HEK293 (cell line): Measurements from ENCODE around the gene EME2.

ENCODE experiments used
- BCL11B ChIP-seq: fragments of 450-650 bp; formaldehyde crosslinking; IDR thresholded peaks from 2 replicates; pipeline ENCODE4 v1.5.1; 2016; ENCODE audit warnings: low read depth, missing biosample characterization, missing genetic modification characterization
- CTCF ChIP-seq: fragments of 450-650 bp; formaldehyde crosslinking; IDR thresholded peaks from 2 replicates; pipeline ENCODE4 v1.5.1; 2016; ENCODE audit warnings: missing biosample characterization, missing genetic modification characterization
- GLIS2 ChIP-seq: fragments of 450-650 bp; formaldehyde crosslinking; IDR thresholded peaks from 2 replicates; pipeline ENCODE4 v1.5.1; 2016; ENCODE audit warnings: missing biosample characterization, missing genetic modification characterization
- KLF17 ChIP-seq: fragments of 450-650 bp; formaldehyde crosslinking; IDR thresholded peaks from 2 replicates; pipeline ENCODE4 v1.5.1; 2016; ENCODE audit warnings: missing biosample characterization, missing genetic modification characterization
- KLF8 ChIP-seq: fragments of 450-650 bp; formaldehyde crosslinking; IDR thresholded peaks from 2 replicates; pipeline ENCODE4 v1.5.1; 2016; ENCODE audit warnings: missing biosample characterization, missing genetic modification characterization
- PATZ1 ChIP-seq: fragments of 450-650 bp; formaldehyde crosslinking; IDR thresholded peaks from 2 replicates; pipeline ENCODE4 v1.5.1; 2016; ENCODE audit warnings: missing biosample characterization, missing genetic modification characterization
- SETDB1 ChIP-seq: IDR thresholded peaks from one replicate; pipeline ENCODE4 v1.6.1; 2017; ENCODE audit warnings: mild to moderate bottlenecking, low read length, moderate library complexity, mixed read lengths; ENCODE audit not compliant: insufficient read length
- SP2 ChIP-seq: fragments of 450-650 bp; formaldehyde crosslinking; IDR thresholded peaks from 2 replicates; pipeline ENCODE4 v1.5.1; 2016; ENCODE audit warnings: missing biosample characterization, missing genetic modification characterization
- WT1 ChIP-seq: fragments of 450-650 bp; formaldehyde crosslinking; IDR thresholded peaks from 2 replicates; pipeline ENCODE4 v1.5.1; 2016; ENCODE audit warnings: missing biosample characterization, missing genetic modification characterization
- ZBTB26 ChIP-seq: fragments of 450-650 bp; formaldehyde crosslinking; optimal IDR thresholded peaks from 2 replicates; pipeline ENCODE3; 2016; ENCODE audit warnings: missing biosample characterization, mild to moderate bottlenecking, missing genetic modification characterization
- ZBTB48 ChIP-seq: fragments of 450-650 bp; formaldehyde crosslinking; IDR thresholded peaks from 2 replicates; pipeline ENCODE4 v1.5.1; 2016; ENCODE audit warnings: missing biosample characterization, missing genetic modification characterization
- ZBTB8A ChIP-seq: fragments of 450-650 bp; formaldehyde crosslinking; IDR thresholded peaks from 2 replicates; pipeline ENCODE4 v1.5.1; 2016; ENCODE audit warnings: missing biosample characterization, missing genetic modification characterization
- ZEB2 ChIP-seq: fragments of 450-650 bp; formaldehyde crosslinking; IDR thresholded peaks from 2 replicates; pipeline ENCODE4 v1.5.1; 2016; ENCODE audit warnings: missing biosample characterization, missing genetic modification characterization
- ZNF146 ChIP-seq: fragments of 450-650 bp; formaldehyde crosslinking; IDR thresholded peaks from 2 replicates; pipeline ENCODE4 v1.5.1; 2016; ENCODE audit warnings: missing biosample characterization, missing genetic modification characterization
- ZNF148 ChIP-seq: fragments of 450-650 bp; formaldehyde crosslinking; IDR thresholded peaks from 2 replicates; pipeline ENCODE4 v1.5.0; 2017; ENCODE audit warnings: missing biosample characterization, missing genetic modification characterization, borderline replicate concordance
- ZNF175 ChIP-seq: fragments of 450-650 bp; formaldehyde crosslinking; IDR thresholded peaks from 2 replicates; pipeline ENCODE4 v1.5.1; 2016; ENCODE audit warnings: missing biosample characterization, missing genetic modification characterization
- ZNF2 ChIP-seq: fragments of 450-650 bp; formaldehyde crosslinking; IDR thresholded peaks from 2 replicates; pipeline ENCODE4 v1.5.1; 2016; ENCODE audit warnings: missing biosample characterization, missing genetic modification characterization
- ZNF423 ChIP-seq: fragments of 450-650 bp; formaldehyde crosslinking; IDR thresholded peaks from 2 replicates; pipeline ENCODE4 v1.5.1; 2016; ENCODE audit warnings: missing biosample characterization, missing genetic modification characterization
- ZNF449 ChIP-seq: fragments of 450-650 bp; formaldehyde crosslinking; IDR thresholded peaks from 2 replicates; pipeline ENCODE4 v1.5.1; 2017; ENCODE audit warnings: missing biosample characterization, mild to moderate bottlenecking, missing genetic modification characterization, moderate library complexity
- ZNF513 ChIP-seq: fragments of 450-650 bp; IDR thresholded peaks from 2 replicates; pipeline ENCODE4 v1.5.1; 2018; ENCODE audit warnings: missing biosample characterization, missing genetic modification characterization
- ZNF529 ChIP-seq: fragments of 450-650 bp; formaldehyde crosslinking; IDR thresholded peaks from 2 replicates; pipeline ENCODE4 v1.5.1; 2017; ENCODE audit warnings: missing genetic modification characterization, missing biosample characterization; ENCODE audit not compliant: insufficient replicate concordance
- ZNF544 ChIP-seq: fragments of 450-650 bp; formaldehyde crosslinking; IDR thresholded peaks from 2 replicates; pipeline ENCODE4 v1.5.0; 2017; ENCODE audit warnings: missing biosample characterization, missing genetic modification characterization
- ZNF561 ChIP-seq: fragments of 450-650 bp; IDR thresholded peaks from 2 replicates; pipeline ENCODE4 v1.5.1; 2018; ENCODE audit warnings: missing biosample characterization, missing genetic modification characterization, borderline replicate concordance
- ZNF585B ChIP-seq: fragments of 450-650 bp; formaldehyde crosslinking; IDR thresholded peaks from 2 replicates; pipeline ENCODE4 v1.5.1; 2016; ENCODE audit warnings: missing biosample characterization, missing genetic modification characterization
- ZNF600 ChIP-seq: fragments of 450-650 bp; formaldehyde crosslinking; IDR thresholded peaks from 2 replicates; pipeline ENCODE4 v1.5.1; 2016; ENCODE audit warnings: missing biosample characterization, missing genetic modification characterization
- ZNF677 ChIP-seq: fragments of 450-650 bp; IDR thresholded peaks from 2 replicates; pipeline ENCODE4 v1.5.0; 2018; ENCODE audit warnings: missing biosample characterization, mild to moderate bottlenecking, missing genetic modification characterization, moderate library complexity
- ZXDB ChIP-seq: fragments of 450-650 bp; formaldehyde crosslinking; IDR thresholded peaks from 2 replicates; pipeline ENCODE4 v1.5.1; 2016; ENCODE audit warnings: missing biosample characterization, missing genetic modification characterization

Gene EME2

GRCh38 chr16:1781758-1782407 is 9.3 kb downstream of the EME2 start (continued):
- TF ChIP-seq CTCF (tag by site-specific recombination) = peak; percentile 63
- TF ChIP-seq ZNF585B (tag by site-specific recombination) = no peak
- TF ChIP-seq ZNF423 (tag by site-specific recombination) = no peak
- no peak for TF ChIP-seq ZNF561
- peak; percentile 96 for TF ChIP-seq ZXDB
- no peak for TF ChIP-seq ZNF146
- no peak for TF ChIP-seq ZNF529 (tag by site-specific recombination)
- TF ChIP-seq SP2 (tag by site-specific recombination) = peak; percentile 74
- peak; percentile 90; the same call in 1 of the 2 replicates for TF ChIP-seq KLF17
- TF ChIP-seq ZNF677 (tag by site-specific recombination) = peak; percentile 45; the same call in 1 of the 2 replicates
- peak; percentile 17; the same call in 1 of the 2 replicates for TF ChIP-seq ZBTB8A (tag by site-specific recombination)
- TF ChIP-seq GLIS2 (tag by site-specific recombination) = peak; percentile 33; the same call in 1 of the 2 replicates
- peak; percentile 80 for TF ChIP-seq ZNF600 (tag by site-specific recombination)
- peak; percentile 26; the same call in 1 of the 2 replicates for TF ChIP-seq WT1 (tag by site-specific recombination)
- no peak for TF ChIP-seq ZNF148 (tag by site-specific recombination)
- TF ChIP-seq ZNF449 (tag by site-specific recombination) = no peak
- peak; percentile 93 for TF ChIP-seq ZBTB26
- peak; percentile 58; the same call in 1 of the 2 replicates for TF ChIP-seq ZNF2 (tag by site-specific recombination)
- TF ChIP-seq ZEB2 = peak; percentile 82
- peak; percentile 36; the same call in 1 of the 2 replicates for TF ChIP-seq BCL11B (tag by site-specific recombination)
- TF ChIP-seq ZNF175 (tag by site-specific recombination) = no peak
- TF ChIP-seq SETDB1 = no peak
- peak; percentile 30; the same call in 1 of the 2 replicates for TF ChIP-seq ZNF513 (tag by site-specific recombination)
- TF ChIP-seq PATZ1 (tag by site-specific recombination) = peak; percentile 71
- peak; percentile 61; the same call in 1 of the 2 replicates for TF ChIP-seq ZBTB48 (tag by site-specific recombination)
- no peak for TF ChIP-seq ZNF544 (tag by site-specific recombination)
- TF ChIP-seq KLF8 = peak; percentile 84
